HepG2 (cell line): ENCODE measurements around the gene CACHD1.

ENCODE experiments used
- CREM ChIP-seq, 2 experiments: sonication (generic) in 1 of 2; formaldehyde crosslinking in 1 of 2; IDR thresholded peaks; 2 replicates each; pipeline versions ENCODE4 v1.4.0 to v1.6.1; 2016 to 2020; ENCODE audit warnings: antibody characterized with exemption in 1 of 2, mild to moderate bottlenecking in 1 of 2, missing genetic modification reagents in 1 of 2
- SP2 ChIP-seq: sonication (generic); formaldehyde crosslinking; IDR thresholded peaks from 2 replicates; pipeline ENCODE4 v1.5.1; 2020; ENCODE audit warnings: mild to moderate bottlenecking, missing genetic modification reagents
- SRSF4 ChIP-seq: fragments of 200-400 bp; formaldehyde crosslinking; IDR thresholded peaks from one replicate; pipeline ENCODE4 v1.6.1; 2018; ENCODE audit warnings: mild to moderate bottlenecking, low read depth, low read length, moderate library complexity; ENCODE audit not compliant: poor library complexity, severe bottlenecking
- TARDBP ChIP-seq: sonication (generic); formaldehyde crosslinking; IDR thresholded peaks from 2 replicates; pipeline ENCODE4 v1.8.0; 2022; ENCODE audit warnings: mild to moderate bottlenecking, missing genetic modification reagents
- TF ChIP-seq, protein P1 (sequence below): sonication (generic); formaldehyde crosslinking; IDR thresholded peaks from 2 replicates; pipeline ENCODE4 v1.8.0; 2022; ENCODE audit warnings: mild to moderate bottlenecking, missing genetic modification reagents, moderate library complexity

DNA sequence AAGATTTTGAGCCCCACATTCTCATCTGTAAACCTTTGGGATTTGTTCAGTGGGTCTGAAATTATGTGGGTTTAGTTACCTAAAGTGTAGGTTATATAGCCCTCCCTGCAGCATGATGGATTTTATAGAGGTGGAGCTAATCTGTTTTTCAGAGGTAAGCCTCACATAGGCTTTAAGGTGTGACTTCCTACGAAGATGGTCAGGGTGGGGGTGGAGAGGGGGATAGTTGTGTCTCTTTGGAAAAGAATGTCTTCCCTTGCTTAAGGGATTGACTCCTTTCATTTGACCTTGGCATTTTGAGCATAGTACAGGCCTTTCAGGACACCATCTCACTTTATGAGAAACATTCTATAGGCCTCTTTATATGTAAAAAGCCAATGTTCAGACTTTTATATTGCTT is 3.4 kb downstream of the CACHD1 start:
- no peak for TF ChIP-seq SP2 (CRISPR knock-in tag)
- TF ChIP-seq SRSF4: no peak
- no peak for TF ChIP-seq CREM (IDR thresholded peaks at IDR 0.05)
- no peak for TF ChIP-seq CREM (CRISPR knock-in tag; IDR thresholded peaks at IDR 0.05)
- TF ChIP-seq, protein P1, sequence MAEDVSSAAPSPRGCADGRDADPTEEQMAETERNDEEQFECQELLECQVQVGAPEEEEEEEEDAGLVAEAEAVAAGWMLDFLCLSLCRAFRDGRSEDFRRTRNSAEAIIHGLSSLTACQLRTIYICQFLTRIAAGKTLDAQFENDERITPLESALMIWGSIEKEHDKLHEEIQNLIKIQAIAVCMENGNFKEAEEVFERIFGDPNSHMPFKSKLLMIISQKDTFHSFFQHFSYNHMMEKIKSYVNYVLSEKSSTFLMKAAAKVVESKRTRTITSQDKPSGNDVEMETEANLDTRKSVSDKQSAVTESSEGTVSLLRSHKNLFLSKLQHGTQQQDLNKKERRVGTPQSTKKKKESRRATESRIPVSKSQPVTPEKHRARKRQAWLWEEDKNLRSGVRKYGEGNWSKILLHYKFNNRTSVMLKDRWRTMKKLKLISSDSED: no peak
- TF ChIP-seq TARDBP: no peak
